K562 (cell line): Measurements from ENCODE around the gene PTAFR. TPM values are rescaled to one million over a fixed set of nuclear protein-coding genes. Genes with fewer than 3 reads are reported as not detected.

Experiments
- ATAC-seq: fragments of 200-7000 bp; cut with Tn5 transposase; 3 replicates; pipeline ENCODE4 v1.9.1; 2020; ENCODE audit warnings: moderate library complexity
- BruUV-seq: library from RNA; stranded (reverse); fragments of 400-500 nt; replicated peaks from 2 replicates; lab custom pipeline; 2021; lab: Mats Ljungman, UMichigan
- CTCF ChIA-PET: fragments of 300-600 bp; formaldehyde crosslinking; extraction: SDS; loops from one replicate; lab custom pipeline; 2021; ENCODE audit warnings: low intra/inter-chr PET ratio; lab: Yijun Ruan, JAX
- POLR2A ChIA-PET: fragments of 300-600, 350-650 bp; sonication (Branson Sonifier 250); formaldehyde crosslinking; extraction: SDS; loops from one replicate; lab custom pipeline; 2021; ENCODE audit warnings: antibody characterized with exemption, inconsistent platforms; lab: Yijun Ruan, JAX
- DNase-seq, 4 experiments: peaks; one replicate each; pipeline versions ENCODE4 v3.0.0 to v3.0.0-alpha.2; 2011 to 2018; ENCODE audit warnings: low spot score in 3 of 4, mixed read lengths in 3 of 4; ENCODE audit errors: extremely low read depth in 1 of 4
- FAIRE-seq: peaks from 2 replicates; lab custom pipeline; 2011; peaks lifted over from hg19 to GRCh38; lab: Jason Lieb, UNC
- H2AFZ ChIP-seq: 2 replicates; pipeline ENCODE4 v1.6.0; 2011; ENCODE audit warnings: low read depth, low read length, control low read depth, inconsistent platforms
- H3K27ac ChIP-seq: fragments of 200-600 bp; 3 replicates; pipeline ENCODE4 v1.8.0; 2011; ENCODE audit warnings: low read depth, mild to moderate bottlenecking, control low read depth, inconsistent platforms, low read length, moderate library complexity, mixed read lengths; ENCODE audit errors: extremely low read depth
- H3K27me3 ChIP-seq, 2 experiments: fragments of 300-600 bp in 1 of 2; 2 replicates in 1 of 2; 3 replicates in 1 of 2; pipeline versions ENCODE4 v1.6.0 to v1.8.0; 2011; ENCODE audit warnings: inconsistent platforms in 2 of 2, low read length in 2 of 2, mild to moderate bottlenecking in 1 of 2, mixed read lengths in 1 of 2, moderate library complexity in 1 of 2; ENCODE audit not compliant: control insufficient read depth in 2 of 2, insufficient read depth in 2 of 2
- H3K36me3 ChIP-seq: fragments of 300-600 bp; 3 replicates; pipeline ENCODE4 v1.8.0; 2011; ENCODE audit warnings: mild to moderate bottlenecking, low read length, inconsistent platforms; ENCODE audit not compliant: control insufficient read depth, insufficient read depth
- H3K4me1 ChIP-seq, 2 experiments: fragments of 200-600 bp in 1 of 2; replicated peaks in 1 of 2; 2 replicates in 1 of 2; 3 replicates in 1 of 2; pipeline versions ENCODE4 v1.5.1 to v1.8.0; 2011; ENCODE audit warnings: inconsistent platforms in 2 of 2, low read length in 2 of 2, mild to moderate bottlenecking in 1 of 2, mixed read lengths in 1 of 2, moderate library complexity in 1 of 2; ENCODE audit not compliant: control insufficient read depth in 2 of 2, insufficient read depth in 2 of 2
- H3K4me2 ChIP-seq: 2 replicates; pipeline ENCODE4 v1.6.1; 2011; ENCODE audit warnings: low read length, control low read depth, inconsistent platforms, mixed read lengths; ENCODE audit not compliant: insufficient read depth
- H3K4me3 ChIP-seq: fragments of 200-600 bp; sonication (generic), shearing (Covaris generic); 2 replicates; pipeline ENCODE4 v1.5.1; 2016; ENCODE audit warnings: control low read depth, inconsistent platforms
- H3K79me2 ChIP-seq: fragments of 200-600 bp; 3 replicates; pipeline ENCODE4 v1.8.0; 2011; ENCODE audit warnings: low read length, inconsistent platforms; ENCODE audit not compliant: control insufficient read depth, insufficient read depth
- H3K9ac ChIP-seq, 2 experiments: 2 replicates each; pipeline versions ENCODE4 v1.6.0 to v1.6.1; 2011; ENCODE audit warnings: low read depth in 2 of 2, low read length in 2 of 2, control low read depth in 1 of 2, inconsistent platforms in 1 of 2, mild to moderate bottlenecking in 1 of 2, mixed read lengths in 1 of 2; ENCODE audit not compliant: insufficient read depth in 1 of 2
- H3K9me1 ChIP-seq: one replicate; pipeline ENCODE4 v1.6.0; 2011; ENCODE audit warnings: inconsistent platforms, mild to moderate bottlenecking, low read length, moderate library complexity; ENCODE audit not compliant: control insufficient read depth, insufficient read depth
- H3K9me3 ChIP-seq: replicated peaks from 2 replicates; pipeline ENCODE4 v1.5.1; 2011; ENCODE audit warnings: low read depth, low read length, inconsistent platforms; ENCODE audit not compliant: control insufficient read depth, insufficient read depth
- H4K20me1 ChIP-seq: replicated peaks from 2 replicates; pipeline ENCODE4 v1.6.1; 2011; ENCODE audit warnings: low read length, inconsistent platforms, mixed read lengths; ENCODE audit not compliant: control insufficient read depth, insufficient read depth
- EZH2 ChIP-seq: IDR thresholded peaks from 2 replicates; pipeline ENCODE4 v1.6.1; 2012; ENCODE audit warnings: low read depth, mild to moderate bottlenecking, inconsistent platforms, low read length, borderline replicate concordance
- GATAD2B ChIP-seq: fragments of 450-650 bp; IDR thresholded peaks from 2 replicates; pipeline ENCODE4 v1.6.1; 2017; ENCODE audit warnings: mild to moderate bottlenecking, borderline replicate concordance
- KAT2B ChIP-seq: IDR thresholded peaks from one replicate; pipeline ENCODE4 v1.6.1; 2012; ENCODE audit warnings: low read depth, mild to moderate bottlenecking, control low read depth, inconsistent platforms, low read length, moderate library complexity
- MBD1 ChIP-seq: fragments of 250-450 bp; sonication (Bioruptor Pico); IDR thresholded peaks from 2 replicates; pipeline ENCODE4 v1.8.0; 2022; ENCODE audit warnings: inconsistent platforms
- REST ChIP-seq, 2 experiments: fragments of 450-650 bp; formaldehyde crosslinking in 1 of 2; IDR thresholded peaks; 2 replicates each; pipeline versions ENCODE4 v1.4.0 to v1.6.1; 2014 to 2020; ENCODE audit warnings: mild to moderate bottlenecking in 2 of 2, borderline replicate concordance in 1 of 2, low read depth in 1 of 2
- SAP30 ChIP-seq: fragments of 200-600 bp; sonication (generic); IDR thresholded peaks from 2 replicates; pipeline ENCODE4 v1.6.1; 2012; ENCODE audit warnings: borderline replicate concordance, low read depth, mild to moderate bottlenecking, moderate library complexity, low read length, control low read depth, inconsistent platforms; ENCODE audit not compliant: insufficient read depth, poor library complexity, severe bottlenecking
- SIX5 ChIP-seq, 2 experiments: IDR thresholded peaks; 2 replicates each; pipeline ENCODE4 v1.6.1; 2011; ENCODE audit warnings: low read length in 2 of 2, borderline replicate concordance in 1 of 2, low read depth in 1 of 2, mild to moderate bottlenecking in 1 of 2, moderate library complexity in 1 of 2; ENCODE audit not compliant: insufficient read depth in 1 of 2
- SRSF1 ChIP-seq: fragments of 200-400 bp; formaldehyde crosslinking; IDR thresholded peaks from 2 replicates; pipeline ENCODE4 v1.6.1; 2017; ENCODE audit warnings: mild to moderate bottlenecking, low read depth, low read length, moderate library complexity
- TBL1XR1 ChIP-seq, 2 experiments: IDR thresholded peaks; 2 replicates each; pipeline ENCODE4 v1.6.1; 2012; ENCODE audit warnings: improper control_type of control experiment in 2 of 2, low read length in 2 of 2, mild to moderate bottlenecking in 1 of 2
- ZNF561 ChIP-seq: fragments of 450-650 bp; formaldehyde crosslinking; conservative IDR thresholded peaks from 2 replicates; pipeline ENCODE4 v1.4.0; 2020; ENCODE audit warnings: mild to moderate bottlenecking, moderate library complexity
- ZNF76 ChIP-seq: fragments of 250-450 bp; sonication (Bioruptor Pico); IDR thresholded peaks from 2 replicates; pipeline ENCODE4 v1.4.0; 2020; ENCODE audit warnings: mild to moderate bottlenecking, moderate library complexity, borderline replicate concordance
- WGBS: fragments of 100-300 bp; shearing (Covaris generic); methylation state at CpG from one replicate; pipeline ENCODE4 v1.1.6; 2016; ENCODE audit warnings: low coverage, mixed read lengths; ENCODE audit not compliant: insufficient coverage; ENCODE audit errors: missing lambda C conversion rate; 5-methylcytosine and 5-hydroxymethylcytosine counted together
- in situ Hi-C: fragments of 300-500 bp; cut with MboI; formaldehyde crosslinking; loops from 4 replicates; pipeline ENCODE4 v1.15.0; 2018; ENCODE audit warnings: inconsistent platforms, mixed read lengths
- intact Hi-C: fragments of 100-400 bp; cut with micrococcal nuclease; formaldehyde crosslinking; loops from 2 replicates; pipeline ENCODE4 v1.14.2; 2022
- polyA plus RNA-seq, 8 experiments: library from polyadenylated mRNA; depleted of rRNA in 4 of 8; stranded (reverse) in 5 of 8; unstranded in 3 of 8; fragments of >200 nt; fragmentation: Nextera tagmentation in 2 of 8; fragmentation: Illumina TruSeq in 1 of 8; extraction: Ambion mirVana in 2 of 8; extraction: Trizol in 1 of 8; gene quantifications; 2 replicates each; pipeline versions ENCODE4 v1.2.1 to v1.2.3, GENCODE V29; 2011 to 2014; ENCODE audit warnings: inconsistent platforms in 1 of 8, missing spikeins in 1 of 8
- total RNA-seq, 7 experiments: library from RNA; depleted of rRNA in 6 of 7; stranded (reverse); fragments of >200 nt in 6 of 7; fragmentation: Illumina TruSeq in 2 of 7; extraction: Trizol in 2 of 7; gene quantifications; 2 replicates each; pipeline versions ENCODE4 v1.2.1 to v1.2.3, GENCODE V29; 2011 to 2021; ENCODE audit warnings: low replicate concordance in 1 of 7

PTAFR gene
- total and polyA plus RNA-seq, 9 of the 15 experiments (the other 6 are each of a cell fraction or from before 2014, with no cell fraction given): 0.15 to 0.55 (median 0.40) TPM; not detected in 1

GRCh38 chr1:28118640-28119307 lies 57.7 kb downstream of the PTAFR start:
- CTCF ChIA-PET: no interaction called here
- H3K4me3 ChIP-seq: no peak overlapping the region
- ATAC-seq (peak; percentile 37), DNase-seq (peak in 1 of 4 experiments; percentile 39), FAIRE-seq (no peak)
- POLR2A ChIA-PET: interaction anchor here (0.7 to 1.7 kb wide), 2 partner anchors 10 to 72 kb away, joined by 4 to 5 read pairs; no protein-coding TSS in a partner anchor
- H3K9me3 ChIP-seq: no peaks in the 10 kb centered on the region
- intact Hi-C loops (no loop called here), in situ Hi-C loops (no loop called here)
- H3K9me1 ChIP-seq: no peaks in the 10 kb centered on the region
- no TSS peak for BruUV-seq
- no peaks in the 10 kb centered on the region for H3K79me2 ChIP-seq
- no peak overlapping the region for H3K9ac ChIP-seq
- H2AFZ ChIP-seq: no peak overlapping the region
- H3K27me3 ChIP-seq: no peaks in the 10 kb centered on the region
- no peaks in the 10 kb centered on the region for H3K36me3 ChIP-seq
- no peak overlapping the region for H3K4me2 ChIP-seq
- WGBS: 17% methylated on average over 5 of the region's 5 CpGs
- H3K4me1 ChIP-seq: peaks cover 3 to 11% of the 10 kb centered on the region in 2 experiments; a peak in 4 of 5 replicates
- H3K27ac ChIP-seq: no peak overlapping the region
- H4K20me1 ChIP-seq: no peaks in the 10 kb centered on the region
- TF ChIP-seq SRSF1: no peak
- TF ChIP-seq ZNF76 (CRISPR knock-in tag): no peak
- no peak for TF ChIP-seq KAT2B
- no peak for TF ChIP-seq MBD1 (CRISPR knock-in tag)
- no peak for TF ChIP-seq SIX5 (IDR thresholded peaks at IDR 0.05; ENCODE audit: borderline replicate concordance in 1 of 2, insufficient read depth in 1 of 2, low read depth in 1 of 2, low read length in 2 of 2)
- TF ChIP-seq EZH2: no peak
- TF ChIP-seq TBL1XR1 (IDR thresholded peaks at IDR 0.05; ENCODE audit: low read length in 2 of 2): no peak
- TF ChIP-seq ZNF561 (CRISPR knock-in tag): no peak
- no peak for TF ChIP-seq GATAD2B
- no peak for TF ChIP-seq REST (IDR thresholded peaks at IDR 0.05; ENCODE audit: borderline replicate concordance)
- no peak for TF ChIP-seq REST (CRISPR knock-in tag; IDR thresholded peaks at IDR 0.05; ENCODE audit: low read depth)
- TF ChIP-seq SAP30: no peak
